ENCODE data around the gene RNF115. TPM values are rescaled to one million over a fixed set of nuclear protein-coding genes. Genes with fewer than 3 reads are reported as not detected.

Gene RNF115
- total RNA-seq, 1 donor from 2014 or later, result 16.5 TPM

DNA sequence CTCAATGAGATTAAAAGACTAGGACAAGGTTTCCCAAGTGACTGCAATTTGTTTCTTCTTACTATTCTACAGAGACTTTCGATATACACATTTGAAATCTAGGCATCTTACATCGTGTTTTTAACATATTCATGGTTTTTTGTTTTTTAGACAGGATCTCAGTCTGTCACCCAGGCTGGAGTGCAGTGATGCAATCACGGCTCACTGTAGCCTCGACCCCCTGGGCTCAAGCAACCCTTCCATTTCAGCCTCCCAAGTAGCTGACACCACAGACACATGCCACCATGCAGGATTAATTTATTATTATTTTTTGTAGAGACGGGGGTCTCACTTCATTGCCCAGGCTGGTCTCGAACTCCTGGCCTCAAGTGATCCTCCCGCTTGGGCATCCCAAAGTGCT is 118.3 kb downstream of the RNF115 start:
- H3K4me1 ChIP-seq, result no peaks in the 10 kb centered on the region
- no peaks in the 10 kb centered on the region for H3K9me3 ChIP-seq
- intact Hi-C loops (cut with DNase I), result no loop called here
- no peaks in the 10 kb centered on the region for H3K36me3 ChIP-seq
- no peaks in the 10 kb centered on the region for H3K27me3 ChIP-seq
- H3K4me3 ChIP-seq, result no peak overlapping the region
- TF ChIP-seq, protein P1, sequence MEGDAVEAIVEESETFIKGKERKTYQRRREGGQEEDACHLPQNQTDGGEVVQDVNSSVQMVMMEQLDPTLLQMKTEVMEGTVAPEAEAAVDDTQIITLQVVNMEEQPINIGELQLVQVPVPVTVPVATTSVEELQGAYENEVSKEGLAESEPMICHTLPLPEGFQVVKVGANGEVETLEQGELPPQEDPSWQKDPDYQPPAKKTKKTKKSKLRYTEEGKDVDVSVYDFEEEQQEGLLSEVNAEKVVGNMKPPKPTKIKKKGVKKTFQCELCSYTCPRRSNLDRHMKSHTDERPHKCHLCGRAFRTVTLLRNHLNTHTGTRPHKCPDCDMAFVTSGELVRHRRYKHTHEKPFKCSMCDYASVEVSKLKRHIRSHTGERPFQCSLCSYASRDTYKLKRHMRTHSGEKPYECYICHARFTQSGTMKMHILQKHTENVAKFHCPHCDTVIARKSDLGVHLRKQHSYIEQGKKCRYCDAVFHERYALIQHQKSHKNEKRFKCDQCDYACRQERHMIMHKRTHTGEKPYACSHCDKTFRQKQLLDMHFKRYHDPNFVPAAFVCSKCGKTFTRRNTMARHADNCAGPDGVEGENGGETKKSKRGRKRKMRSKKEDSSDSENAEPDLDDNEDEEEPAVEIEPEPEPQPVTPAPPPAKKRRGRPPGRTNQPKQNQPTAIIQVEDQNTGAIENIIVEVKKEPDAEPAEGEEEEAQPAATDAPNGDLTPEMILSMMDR (IDR thresholded peaks at IDR 0.05), result no peak
- H3K27ac ChIP-seq, result no peak overlapping the region
- DNase-seq (ENCODE audit: low spot score in 2 of 2), result no peak

DNA sequence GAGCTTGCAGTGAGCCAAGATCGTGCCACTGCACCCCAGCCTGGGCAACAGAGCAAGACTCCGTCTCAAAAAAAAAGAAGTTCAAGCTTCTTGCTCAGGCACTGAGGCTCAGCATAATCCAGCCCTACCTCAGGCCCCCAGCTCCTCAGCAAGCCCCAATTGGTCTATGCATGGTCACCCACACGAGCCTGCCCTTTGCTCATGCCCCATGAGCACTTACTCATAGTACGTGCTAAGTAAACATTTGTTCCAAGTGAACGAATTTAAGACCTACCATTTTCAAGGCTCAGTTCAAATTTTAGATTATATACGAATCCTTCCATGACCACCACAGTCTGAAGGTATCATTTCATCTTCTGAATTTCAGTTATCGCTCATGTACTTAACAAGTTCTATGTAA is 121.1 kb downstream of the RNF115 start:
- no peak overlapping the region for H3K27ac ChIP-seq
- no peaks in the 10 kb centered on the region for H3K36me3 ChIP-seq
- no peak for DNase-seq (ENCODE audit: low spot score in 2 of 2)
- no peaks in the 10 kb centered on the region for H3K27me3 ChIP-seq
- H3K4me3 ChIP-seq, result no peak overlapping the region
- intact Hi-C loops (cut with DNase I), result no loop called here
- no peaks in the 10 kb centered on the region for H3K4me1 ChIP-seq
- no peaks in the 10 kb centered on the region for H3K9me3 ChIP-seq
- TF ChIP-seq, protein P1 (IDR thresholded peaks at IDR 0.05), result no peak

DNA sequence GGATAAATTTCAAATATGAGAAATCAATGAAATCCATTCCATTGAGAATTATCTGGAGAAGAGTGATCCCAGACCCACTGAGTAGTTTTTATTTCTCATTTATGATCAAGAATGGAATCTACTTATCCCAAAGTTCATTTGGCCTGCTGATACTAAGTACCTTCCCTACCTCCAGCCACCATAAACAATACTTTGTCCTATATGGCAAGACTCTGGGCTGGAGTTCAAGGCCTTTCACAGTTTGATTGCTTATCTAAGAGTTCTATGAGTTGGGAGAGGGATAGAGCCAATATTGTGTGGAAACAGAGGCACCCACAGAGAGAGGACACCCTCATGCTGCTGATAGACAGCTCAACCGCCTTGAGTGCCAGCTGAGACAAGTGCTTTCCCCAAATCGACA is 121.8 kb downstream of the RNF115 start:
- no peak for DNase-seq (ENCODE audit: low spot score in 2 of 2)
- H3K9me3 ChIP-seq, result no peaks in the 10 kb centered on the region
- no peak overlapping the region for H3K27ac ChIP-seq
- TF ChIP-seq, protein P1 (IDR thresholded peaks at IDR 0.05), result no peak
- no peaks in the 10 kb centered on the region for H3K36me3 ChIP-seq
- no peak overlapping the region for H3K4me3 ChIP-seq
- no peaks in the 10 kb centered on the region for H3K27me3 ChIP-seq
- intact Hi-C loops (cut with DNase I), result no loop called here
- no peaks in the 10 kb centered on the region for H3K4me1 ChIP-seq

DNA sequence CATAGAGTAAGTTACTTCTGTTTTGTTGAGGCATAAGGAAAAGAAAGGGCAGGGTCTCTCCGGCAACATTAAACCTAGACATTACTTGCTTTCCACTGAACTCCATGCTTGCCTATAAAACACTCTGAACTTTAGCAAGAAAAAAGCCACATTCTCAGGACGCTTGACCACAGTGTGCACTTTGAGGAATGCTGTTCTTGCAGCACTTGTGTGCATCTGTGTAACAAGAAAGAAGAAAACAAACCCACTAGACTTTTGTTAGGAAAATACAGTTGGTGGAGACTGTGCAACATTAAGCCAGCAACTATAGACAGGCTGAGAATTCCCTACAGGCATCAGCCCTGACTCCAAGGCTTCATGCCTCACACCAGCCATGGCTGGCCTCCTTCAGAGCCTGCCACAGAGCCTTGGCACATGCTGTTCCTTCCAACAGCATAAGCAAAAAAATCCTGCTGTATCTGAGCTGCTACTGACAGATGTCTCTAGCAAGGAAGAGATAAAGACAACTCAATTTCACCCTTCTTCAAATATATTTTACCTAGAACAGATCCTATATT is 122.5 kb downstream of the RNF115 start:
- no peaks in the 10 kb centered on the region for H3K4me1 ChIP-seq
- TF ChIP-seq, protein P1 (IDR thresholded peaks at IDR 0.05), result no peak
- H3K27ac ChIP-seq, result no peak overlapping the region
- intact Hi-C loops (cut with DNase I), result no loop called here
- H3K27me3 ChIP-seq, result no peaks in the 10 kb centered on the region
- H3K9me3 ChIP-seq, result no peaks in the 10 kb centered on the region
- no peak for DNase-seq (ENCODE audit: low spot score in 2 of 2)
- H3K4me3 ChIP-seq, result no peak overlapping the region
- no peaks in the 10 kb centered on the region for H3K36me3 ChIP-seq

DNA sequence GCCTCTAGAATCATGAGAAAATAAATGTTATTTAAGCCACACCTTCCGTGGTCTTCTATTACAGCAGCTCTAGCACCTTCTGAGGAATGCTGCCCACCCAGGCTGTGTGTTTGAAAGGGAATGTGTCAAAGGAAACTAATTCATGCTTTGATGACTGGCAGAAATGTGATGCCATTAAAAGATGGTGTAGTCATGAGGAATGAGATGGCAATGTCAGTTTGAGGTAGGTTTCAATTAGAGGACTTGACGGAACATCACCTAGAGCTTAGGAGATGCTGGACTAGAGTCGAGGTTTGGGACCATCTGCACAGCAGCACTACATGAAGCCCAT is 127.3 kb downstream of the RNF115 start:
- Histone ChIP-seq H3K4me1 (no peaks in the 10 kb centered on the region), H3K36me3 (no peaks in the 10 kb centered on the region), H3K9me3 (no peaks in the 10 kb centered on the region), H3K27me3 (no peaks in the 10 kb centered on the region), H3K4me3 (no peak overlapping the region), H3K27ac (no peak overlapping the region)
- TF ChIP-seq, protein P1 (IDR thresholded peaks at IDR 0.05), result no peak
- DNase-seq (ENCODE audit: low spot score in 2 of 2), result no peak
- intact Hi-C loops (cut with DNase I), result no loop called here

Measured in ascending aorta (tissue), 2 donors.